BJ (cell line): ENCODE results near the gene RB1. TPM values are rescaled to one million over a fixed set of nuclear protein-coding genes. Genes with fewer than 3 reads are reported as not detected.
"Not testable (repeated sequence)": the region's sequence is repeated elsewhere in the genome, so short reads cannot be mapped to it uniquely, and the experiment has no call there.

Source experiments
- CTCF ChIA-PET: fragments of 350-600 bp; formaldehyde crosslinking; extraction: SDS; loops from one replicate; lab custom pipeline; 2021; ENCODE audit warnings: antibody characterized with exemption, inconsistent platforms; lab: Yijun Ruan, JAX
- POLR2A ChIA-PET: fragments of 300-600 bp; sonication (Branson Sonifier 250); formaldehyde crosslinking; extraction: SDS; loops from one replicate; lab custom pipeline; 2021; ENCODE audit warnings: antibody characterized with exemption; lab: Charles Lee
- DNase-seq: peaks from one replicate; pipeline ENCODE4 v3.0.0-alpha.2; 2011; ENCODE audit warnings: low read depth
- H3K27me3 ChIP-seq: 2 replicates; pipeline ENCODE4 v1.6.0; 2011; ENCODE audit warnings: low read length; ENCODE audit not compliant: control insufficient read depth, insufficient read depth
- H3K36me3 ChIP-seq: 2 replicates; pipeline ENCODE4 v1.5.1; 2011; ENCODE audit warnings: low read length; ENCODE audit not compliant: control insufficient read depth, insufficient read depth
- H3K4me3 ChIP-seq: 2 replicates; pipeline ENCODE4 v1.5.1; 2011; ENCODE audit warnings: low read depth, mild to moderate bottlenecking, control low read depth, low read length
- CTCF ChIP-seq: IDR thresholded peaks from 2 replicates; pipeline ENCODE4 v1.5.1; 2011; ENCODE audit warnings: low read depth, mild to moderate bottlenecking, control low read depth, inconsistent platforms, low read length, moderate library complexity; ENCODE audit not compliant: insufficient read depth
- polyA plus RNA-seq: library from polyadenylated mRNA; depleted of rRNA; stranded (reverse); fragments of >200 nt; gene quantifications from 2 replicates; pipeline ENCODE4 v1.2.3, GENCODE V29; 2011

The RB1 gene
- polyA plus RNA-seq, 1 experiment: 11.2 TPM

DNA sequence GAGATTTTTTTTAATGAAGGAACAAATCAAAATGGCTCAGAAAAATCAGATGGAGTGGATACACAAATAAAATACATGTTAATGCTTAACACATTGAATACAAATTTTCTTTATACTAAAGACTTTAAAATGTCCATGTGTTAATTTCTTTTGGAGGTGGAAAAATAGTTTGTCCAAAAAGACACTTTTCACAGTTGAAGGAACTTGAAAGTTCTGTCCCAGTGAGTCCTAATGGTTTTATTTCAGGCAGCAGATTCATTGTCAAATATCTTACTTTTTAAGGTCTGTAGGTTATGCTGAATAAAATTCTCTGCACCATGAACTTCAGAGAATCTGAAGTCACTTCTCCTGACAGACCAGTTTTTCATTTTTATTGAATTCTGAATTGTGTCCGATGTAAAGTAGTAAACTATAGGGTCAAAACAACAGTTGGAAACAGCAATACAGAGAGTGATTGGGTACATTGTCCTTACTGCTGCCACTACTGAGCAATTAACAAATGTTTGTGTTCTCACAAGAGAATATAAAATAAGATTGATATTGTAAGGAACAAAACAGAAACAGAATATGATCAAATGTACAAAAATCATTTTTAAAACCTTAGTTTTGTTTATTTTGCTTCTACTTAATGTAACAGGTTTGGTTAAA, 107.7 kb downstream of the RB1 start:
- no peak for DNase-seq
- no peak for TF ChIP-seq CTCF
- Histone ChIP-seq H3K36me3 (no peaks in the 10 kb centered on the region), H3K27me3 (no peaks in the 10 kb centered on the region), H3K4me3 (peak overlapping the region; percentile 52)
- ChIA-PET POLR2A (no interaction called here), CTCF (no interaction called here)

DNA sequence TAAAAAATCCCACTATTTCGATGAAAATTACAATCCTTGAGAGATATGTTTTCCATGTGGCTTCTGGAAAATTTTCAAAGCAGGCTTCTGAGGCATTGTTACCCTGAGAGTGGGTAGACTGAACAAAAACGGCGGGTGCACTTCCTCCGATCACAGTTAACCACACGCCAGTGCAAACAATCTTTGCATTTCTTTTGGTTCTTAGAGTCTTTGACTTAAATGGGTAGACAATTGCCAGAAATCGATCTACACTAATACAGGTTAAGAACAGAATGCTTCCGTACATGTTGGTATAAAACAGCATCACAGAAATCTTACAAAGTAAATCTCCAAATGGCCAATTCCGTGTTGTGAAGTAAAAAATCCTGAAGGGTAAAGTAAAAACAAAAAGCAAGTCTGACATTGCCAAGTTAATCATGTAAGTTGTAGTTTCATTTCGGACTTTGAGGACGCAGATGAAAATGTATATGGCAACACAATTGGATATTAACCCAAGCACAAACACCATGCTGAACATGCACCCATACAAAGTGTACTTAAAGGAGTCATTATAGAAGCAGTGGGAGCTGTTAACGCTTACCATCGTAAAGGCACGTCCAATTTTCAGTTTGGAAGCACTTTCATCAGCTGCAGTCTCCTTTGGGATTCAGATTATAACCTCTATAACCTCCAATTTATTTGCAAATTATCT, 108.4 kb downstream of the RB1 start:
- Histone ChIP-seq H3K36me3 (peaks cover 1% of the 10 kb centered on the region; the same call in 1 of the 2 replicates), H3K4me3 (peak overlapping the region; percentile 52), H3K27me3 (no peaks in the 10 kb centered on the region)
- TF ChIP-seq CTCF: no peak
- ChIA-PET CTCF (no interaction called here), POLR2A (no interaction called here)
- no peak for DNase-seq

DNA sequence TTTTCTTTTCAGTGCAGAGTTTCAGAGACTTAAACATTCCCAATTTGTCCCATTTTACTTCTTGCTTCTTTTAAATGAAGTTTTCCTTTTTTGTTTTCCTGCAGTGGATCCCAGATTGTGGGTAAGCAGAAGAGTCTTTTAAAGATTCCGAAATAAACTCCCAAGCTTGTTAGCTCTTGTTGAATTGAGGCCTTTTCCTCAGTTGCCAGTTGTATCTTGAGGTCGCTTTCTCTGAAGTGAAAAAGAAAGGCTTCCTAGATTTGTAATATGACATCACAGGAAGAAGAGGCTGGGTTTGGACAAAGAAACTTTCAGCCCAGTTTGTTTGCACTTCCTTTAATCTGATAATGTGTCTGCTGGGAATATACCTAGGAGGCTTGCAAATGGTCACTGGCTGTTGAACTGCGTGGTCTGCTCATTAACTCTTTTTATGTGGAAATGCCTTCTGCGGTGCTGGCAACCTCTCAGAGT, 109.4 kb downstream of the RB1 start, which contains the start of gene LPAR6:
LPAR6 (minus strand) TSS at position 233 of the 471 bp plus-strand sequence. CDS start 690 bp downstream, outside the sequence.
- peak; percentile 48 for DNase-seq
- peaks cover 1% of the 10 kb centered on the region; the same call in 1 of the 2 replicates for H3K36me3 ChIP-seq
- ChIA-PET POLR2A (no interaction called here), CTCF (no interaction called here)
- H3K4me3 ChIP-seq: peak within 1 kb of the TSS; percentile 52
- TF ChIP-seq CTCF: no peak
- no peaks in the 10 kb centered on the region for H3K27me3 ChIP-seq

DNA sequence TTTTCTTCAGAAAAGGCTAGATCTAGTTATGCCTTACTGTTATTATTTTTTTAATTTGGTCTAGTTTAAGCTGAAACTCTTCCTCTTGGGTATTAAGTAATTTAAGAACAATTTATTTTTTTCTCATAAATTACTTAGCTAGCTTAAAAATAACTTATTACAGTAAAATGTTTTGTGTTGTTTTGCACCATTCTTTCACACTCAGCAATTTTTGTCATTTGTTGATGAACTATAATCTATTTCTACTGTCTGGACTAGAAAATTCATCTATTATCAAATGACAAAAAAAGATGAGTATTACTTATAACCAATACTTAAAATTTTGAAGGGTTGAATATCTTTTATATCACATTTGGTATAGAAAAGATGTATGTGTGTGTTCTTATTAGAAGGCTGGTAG, 111.0 kb downstream of the RB1 start:
- ChIA-PET CTCF (interaction anchor here (0.6 to 1.1 kb wide), 3 partner anchors 21 to 354 kb away, joined by 3 to 7 read pairs (median 3); no protein-coding TSS in a partner anchor), POLR2A (no interaction called here)
- Histone ChIP-seq H3K4me3 (no peak overlapping the region), H3K27me3 (no peaks in the 10 kb centered on the region), H3K36me3 (peaks cover 1% of the 10 kb centered on the region; the same call in 1 of the 2 replicates)
- no peak for DNase-seq
- TF ChIP-seq CTCF: no peak

DNA sequence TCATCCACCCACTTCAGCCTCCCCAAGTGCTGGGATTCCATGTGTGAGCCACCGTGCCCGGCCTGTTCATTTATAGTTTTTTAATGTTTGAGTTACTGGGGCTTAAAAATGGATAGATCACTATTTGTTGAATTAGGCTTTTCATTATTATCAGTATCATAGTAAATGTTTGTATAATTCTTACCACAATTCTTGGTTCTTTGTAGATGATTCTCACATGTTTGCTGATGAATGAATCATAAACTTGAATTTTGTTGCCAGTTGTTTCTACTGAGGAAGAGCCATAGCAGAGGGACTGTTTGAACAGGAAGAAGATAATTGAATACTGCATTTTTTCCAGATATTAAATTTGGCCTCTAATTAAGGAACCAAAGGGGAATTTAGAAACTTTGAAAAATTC, 112.0 kb downstream of the RB1 start:
- peaks cover 1% of the 10 kb centered on the region; the same call in 1 of the 2 replicates for H3K36me3 ChIP-seq
- TF ChIP-seq CTCF: no peak
- no peaks in the 10 kb centered on the region for H3K27me3 ChIP-seq
- CTCF ChIA-PET: no interaction called here
- POLR2A ChIA-PET: no interaction called here
- DNase-seq: no peak
- H3K4me3 ChIP-seq: no peak overlapping the region

DNA sequence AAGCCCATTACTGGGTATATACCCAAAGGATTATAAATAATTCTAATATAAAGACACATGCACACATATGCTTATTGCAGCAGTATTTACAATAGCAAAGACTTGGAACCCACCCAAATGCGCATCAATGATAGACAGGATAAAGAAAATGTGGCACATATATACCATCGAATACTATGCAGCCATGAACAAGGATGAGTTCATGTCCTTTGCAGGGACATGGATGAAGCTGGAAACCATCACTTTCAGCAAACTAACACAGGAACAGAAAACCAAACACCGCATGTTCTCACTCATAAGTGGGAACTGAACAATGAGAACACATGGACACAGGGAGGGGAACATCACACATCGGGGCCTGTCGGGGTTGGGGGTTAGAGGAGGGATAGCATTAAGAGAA, 118.5 kb downstream of the RB1 start:
- H3K27me3 ChIP-seq, CTCF ChIA-PET, H3K4me3 ChIP-seq, DNase-seq, POLR2A ChIA-PET, H3K36me3 ChIP-seq: not testable (repeated sequence)
